Measurements from ENCODE around the gene PLCB4.

Gene PLCB4

GRCh38 chr20:9177278-9177677, 108.4 kb downstream of the PLCB4 start:
- in situ Hi-C loops (cut with MboI; ENCODE audit: low sequenced_read_pairs, unreplicated experiment), result no loop called here
- TF ChIP-seq CTCF (IDR thresholded peaks at IDR 0.05; ENCODE audit: borderline replicate concordance, control extremely low read depth, extremely low read depth, insufficient read depth, missing control alignments), result no peak
- no peak for DNase-seq (ENCODE audit: low spot score)

- no peak for DNase-seq (ENCODE audit: low spot score)
- in situ Hi-C loops (cut with MboI; ENCODE audit: low sequenced_read_pairs, unreplicated experiment), result no loop called here
- TF ChIP-seq CTCF (IDR thresholded peaks at IDR 0.05; ENCODE audit: borderline replicate concordance, control extremely low read depth, extremely low read depth, insufficient read depth, missing control alignments), result no peak
These were observed 110.4 kb downstream of the PLCB4 start for GRCh38 chr20:9179193-9179802.

- in situ Hi-C loops (cut with MboI; ENCODE audit: low sequenced_read_pairs, unreplicated experiment), result no loop called here
These were observed 111.0 kb downstream of the PLCB4 start for GRCh38 chr20:9179867-9180266.

GRCh38 chr20:9180481-9181257, 111.8 kb downstream of the PLCB4 start:
- no peak for TF ChIP-seq CTCF (IDR thresholded peaks at IDR 0.05; ENCODE audit: borderline replicate concordance, control extremely low read depth, extremely low read depth, insufficient read depth, missing control alignments)
- in situ Hi-C loops (cut with MboI; ENCODE audit: low sequenced_read_pairs, unreplicated experiment), result no loop called here
- DNase-seq (ENCODE audit: low spot score), result no peak

More at GRCh38 chr20:9179867-9180266, 111.0 kb downstream of the PLCB4 start:
- DNase-seq (ENCODE audit: low spot score), result no peak
- no peak for TF ChIP-seq CTCF (IDR thresholded peaks at IDR 0.05; ENCODE audit: borderline replicate concordance, control extremely low read depth, extremely low read depth, insufficient read depth, missing control alignments)

- in situ Hi-C loops (cut with MboI; ENCODE audit: low sequenced_read_pairs, unreplicated experiment), result no loop called here
- no peak for TF ChIP-seq CTCF (IDR thresholded peaks at IDR 0.05; ENCODE audit: borderline replicate concordance, control extremely low read depth, extremely low read depth, insufficient read depth, missing control alignments)
- no peak for DNase-seq (ENCODE audit: low spot score)
These were observed 116.6 kb downstream of the PLCB4 start for GRCh38 chr20:9185511-9185910.

- in situ Hi-C loops (cut with MboI; ENCODE audit: low sequenced_read_pairs, unreplicated experiment), result no loop called here
- DNase-seq (ENCODE audit: low spot score), result no peak
- no peak for TF ChIP-seq CTCF (IDR thresholded peaks at IDR 0.05; ENCODE audit: borderline replicate concordance, control extremely low read depth, extremely low read depth, insufficient read depth, missing control alignments)
These were observed 117.5 kb downstream of the PLCB4 start for GRCh38 chr20:9186396-9186795.
